ENCODE measurements around the gene NTM.

GRCh38 chr11:131924457-131925201 is 554.2 kb downstream of the NTM start:
- TF ChIP-seq CTCF (IDR thresholded peaks at IDR 0.05) (no peak), POLR2A (IDR thresholded peaks at IDR 0.05) (no peak)

Measured in transverse colon (tissue), 3 donors.